Liver (tissue), 9 donors: Measurements from ENCODE around the gene ITGA8. TPM values are rescaled to one million over a fixed set of nuclear protein-coding genes. Genes with fewer than 3 reads are reported as not detected.

Experiments used
- DNase-seq: peaks from one replicate; pipeline ENCODE4 v3.0.0-alpha.2; 2017; ENCODE audit warnings: low spot score
- H3K27ac ChIP-seq, 2 donors: one replicate each; pipeline ENCODE4 v1.7.0; 2013; ENCODE audit warnings: inconsistent platforms in 2 of 2, low read length in 2 of 2, control low read depth in 1 of 2, low read depth in 1 of 2, mild to moderate bottlenecking in 1 of 2
- H3K27me3 ChIP-seq, 4 donors: one replicate each; pipeline versions ENCODE4 v1.6.1 to v1.7.0; 2013; ENCODE audit warnings: low read length in 3 of 4, inconsistent platforms in 1 of 4, mild to moderate bottlenecking in 1 of 4, moderate library complexity in 1 of 4; ENCODE audit not compliant: control insufficient read depth in 4 of 4, insufficient read depth in 4 of 4
- H3K36me3 ChIP-seq, 4 donors: one replicate each; pipeline versions ENCODE4 v1.6.1 to v1.7.0; 2013; ENCODE audit warnings: low read length in 3 of 4, mild to moderate bottlenecking in 3 of 4, low read depth in 1 of 4, moderate library complexity in 1 of 4; ENCODE audit not compliant: control insufficient read depth in 4 of 4, insufficient read depth in 3 of 4
- H3K4me1 ChIP-seq, 4 donors: one replicate each; pipeline versions ENCODE4 v1.6.1 to v1.7.0; 2013; ENCODE audit warnings: low read length in 3 of 4, mild to moderate bottlenecking in 3 of 4, moderate library complexity in 1 of 4; ENCODE audit not compliant: control insufficient read depth in 4 of 4, insufficient read depth in 4 of 4
- H3K4me3 ChIP-seq, 3 donors: one replicate each; pipeline versions ENCODE4 v1.6.1 to v1.7.0; 2013; ENCODE audit warnings: low read length in 3 of 3, control low read depth in 1 of 3, low read depth in 1 of 3, mild to moderate bottlenecking in 1 of 3
- H3K9ac ChIP-seq, 2 donors: one replicate each; pipeline ENCODE4 v1.7.0; 2013; ENCODE audit warnings: low read length in 2 of 2, mild to moderate bottlenecking in 2 of 2, moderate library complexity in 2 of 2, control low read depth in 1 of 2, low read depth in 1 of 2
- H3K9me3 ChIP-seq, 4 donors: one replicate each; pipeline versions ENCODE4 v1.6.1 to v1.7.0; 2013; ENCODE audit warnings: low read length in 3 of 4; ENCODE audit not compliant: control insufficient read depth in 4 of 4
- ATF3 ChIP-seq: IDR thresholded peaks from 2 replicates; pipeline ENCODE4 v1.6.1; 2016; ENCODE audit warnings: antibody characterized with exemption
- CTCF ChIP-seq: fragments of 150-350 bp; IDR thresholded peaks from 2 replicates; pipeline ENCODE4 v1.5.1; 2017; ENCODE audit warnings: improper control_type of control experiment, low read depth, low read length; ENCODE audit not compliant: missing input control
- EGR1 ChIP-seq, 2 donors: IDR thresholded peaks; 2 replicates each; pipeline ENCODE4 v1.6.1; 2016 to 2018; ENCODE audit warnings: antibody characterized with exemption in 2 of 2, low read depth in 2 of 2
- FOXA1 ChIP-seq: IDR thresholded peaks from 2 replicates; pipeline ENCODE4 v1.6.1; 2016; ENCODE audit warnings: antibody characterized with exemption
- FOXA2 ChIP-seq: IDR thresholded peaks from 2 replicates; pipeline ENCODE4 v1.6.1; 2016; ENCODE audit warnings: antibody characterized with exemption
- GABPA ChIP-seq, 2 donors: IDR thresholded peaks in 1 of 2; conservative IDR thresholded peaks in 1 of 2; 2 replicates each; pipeline ENCODE4 v1.6.1; 2016; ENCODE audit warnings: antibody characterized with exemption in 2 of 2, mild to moderate bottlenecking in 1 of 2, moderate library complexity in 1 of 2
- HNF4A ChIP-seq, 2 donors: conservative IDR thresholded peaks; 2 replicates each; pipeline ENCODE4 v1.6.1; 2016; ENCODE audit warnings: antibody characterized with exemption in 2 of 2, mild to moderate bottlenecking in 2 of 2
- HNF4G ChIP-seq: IDR thresholded peaks from 2 replicates; pipeline ENCODE4 v1.6.1; 2016; ENCODE audit warnings: antibody characterized with exemption
- JUND ChIP-seq, 2 donors: IDR thresholded peaks; 2 replicates each; pipeline ENCODE4 v1.6.1; 2016; ENCODE audit warnings: antibody characterized with exemption in 2 of 2
- MAX ChIP-seq: IDR thresholded peaks from 2 replicates; pipeline ENCODE4 v1.6.1; 2016; ENCODE audit warnings: antibody characterized with exemption
- NR2F2 ChIP-seq: IDR thresholded peaks from 2 replicates; pipeline ENCODE4 v1.6.1; 2016; ENCODE audit warnings: antibody characterized with exemption
- RAD21 ChIP-seq, 2 donors: IDR thresholded peaks; 2 replicates each; pipeline ENCODE4 v1.6.1; 2016; ENCODE audit warnings: antibody characterized with exemption in 2 of 2, mild to moderate bottlenecking in 2 of 2
- REST ChIP-seq: IDR thresholded peaks from 2 replicates; pipeline ENCODE4 v1.6.1; 2016; ENCODE audit warnings: antibody characterized with exemption, mild to moderate bottlenecking
- RXRA ChIP-seq, 2 donors: IDR thresholded peaks; 2 replicates each; pipeline ENCODE4 v1.6.1; 2017 to 2018; ENCODE audit warnings: antibody characterized with exemption in 2 of 2, mild to moderate bottlenecking in 1 of 2
- SP1 ChIP-seq: IDR thresholded peaks from 2 replicates; pipeline ENCODE4 v1.6.1; 2018; ENCODE audit warnings: antibody characterized with exemption, mild to moderate bottlenecking
- TAF1 ChIP-seq: conservative IDR thresholded peaks from 2 replicates; pipeline ENCODE4 v1.6.1; 2016; ENCODE audit warnings: antibody characterized with exemption, mild to moderate bottlenecking
- YY1 ChIP-seq: IDR thresholded peaks from 2 replicates; pipeline ENCODE4 v1.6.1; 2016; ENCODE audit warnings: antibody characterized with exemption, mild to moderate bottlenecking
- ZBTB33 ChIP-seq: IDR thresholded peaks from 2 replicates; pipeline ENCODE4 v1.6.1; 2016; ENCODE audit warnings: antibody characterized with exemption
- WGBS: extraction: QIAGEN DNeasy Blood & Tissue Kit; methylation state at CpG from one replicate; pipeline ENCODE4 v1.1.7; 2013; 5-methylcytosine and 5-hydroxymethylcytosine counted together
- polyA plus RNA-seq, 2 donors: library from polyadenylated mRNA; stranded (reverse) in 1 of 2; unstranded in 1 of 2; fragments of 200-250 nt in 1 of 2; fragments of >200 nt in 1 of 2; fragmentation: Nextera tagmentation in 1 of 2; extraction: Ambion mirVana in 1 of 2; gene quantifications; one replicate each; pipeline versions ENCODE4 v1.2.1 to v1.2.3, GENCODE V29; 2013 to 2015
- total RNA-seq, 2 donors: library from RNA; depleted of rRNA; stranded (reverse); fragments of >200 nt; gene quantifications; one replicate each; pipeline ENCODE4 v1.2.3, GENCODE V29; 2014
- donor health status: healthy.
- donor health status: healthy.
- donor health status: healthy.
- donor health status: healthy.
- donor health status: healthy.

ITGA8 gene
- total and polyA plus RNA-seq, 4 donors, result 0.06 to 1.0 (median 0.60) TPM

GRCh38 chr10:15681076-15681475 lies 38.6 kb downstream of the ITGA8 start:
- DNase-seq, result no peak
- no peak for TF ChIP-seq REST
- TF ChIP-seq FOXA1, result no peak
- TF ChIP-seq YY1, result no peak
- TF ChIP-seq EGR1 (IDR thresholded peaks at IDR 0.05; ENCODE audit: low read depth in 2 of 2), result no peak
- TF ChIP-seq RXRA (IDR thresholded peaks at IDR 0.05), result no peak
- TF ChIP-seq JUND (IDR thresholded peaks at IDR 0.05), result no peak
- no peak for TF ChIP-seq HNF4G
- TF ChIP-seq MAX, result no peak
- no peak for TF ChIP-seq TAF1
- no peak for TF ChIP-seq ATF3
- TF ChIP-seq RAD21 (IDR thresholded peaks at IDR 0.05), result no peak
- TF ChIP-seq FOXA2, result no peak
- TF ChIP-seq ZBTB33, result no peak
- no peak for TF ChIP-seq GABPA (IDR thresholded peaks at IDR 0.05 in 1 of 2, conservative IDR thresholded peaks at IDR 0.05 in 1 of 2)
- no peak for TF ChIP-seq SP1
- TF ChIP-seq HNF4A (conservative IDR thresholded peaks at IDR 0.05), result no peak
- TF ChIP-seq NR2F2, result no peak
- no peak for TF ChIP-seq CTCF
- Histone ChIP-seq H3K4me3 (no peak overlapping the region), H3K36me3 (no peaks in the 10 kb centered on the region), H3K4me1 (no peaks in the 10 kb centered on the region), H3K9ac (no peak overlapping the region), H3K9me3 (no peaks in the 10 kb centered on the region), H3K27me3 (no peaks in the 10 kb centered on the region), H3K27ac (no peak overlapping the region)
- WGBS, result 76% methylated on average over 4 of the region's 4 CpGs
